NCI-H748 (cell line): ENCODE results near the gene KAT6B.

ENCODE experiments used
- DNase-seq: peaks from one replicate; lab custom pipeline; 2025; ENCODE audit not compliant: unreplicated experiment; lab: John Stamatoyannopoulos, UW

The KAT6B gene

DNA sequence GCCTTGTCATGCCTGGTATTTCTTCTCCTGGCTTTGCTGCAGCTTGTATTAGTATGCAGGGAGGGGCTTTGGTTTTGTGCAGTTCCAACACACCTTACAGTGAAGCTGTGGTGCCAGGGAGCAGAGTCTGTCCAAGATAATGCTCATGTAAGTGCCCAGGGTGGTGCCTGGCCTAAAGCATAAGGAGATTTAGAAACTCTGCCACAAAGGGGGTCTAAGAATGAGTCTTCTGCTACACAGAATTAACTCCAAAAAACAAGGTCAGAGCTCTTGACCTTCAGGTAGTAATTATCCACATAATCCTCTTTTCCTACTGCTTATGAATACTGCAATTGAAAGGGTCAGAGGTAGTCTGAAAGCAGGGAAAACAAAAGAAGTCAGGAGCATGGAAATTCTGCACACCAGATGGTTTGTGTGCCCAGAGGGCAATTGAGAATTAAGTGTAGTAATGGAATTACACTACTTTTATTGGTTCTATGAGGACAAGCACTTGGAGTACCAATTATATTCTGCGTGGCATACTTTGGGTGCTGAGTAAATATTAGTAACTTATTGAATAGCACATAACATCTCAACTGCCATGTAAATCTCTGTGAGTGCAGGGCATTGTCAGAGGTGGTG, 121.5 kb downstream of the KAT6B start:
- peak; percentile 90 for DNase-seq

DNA sequence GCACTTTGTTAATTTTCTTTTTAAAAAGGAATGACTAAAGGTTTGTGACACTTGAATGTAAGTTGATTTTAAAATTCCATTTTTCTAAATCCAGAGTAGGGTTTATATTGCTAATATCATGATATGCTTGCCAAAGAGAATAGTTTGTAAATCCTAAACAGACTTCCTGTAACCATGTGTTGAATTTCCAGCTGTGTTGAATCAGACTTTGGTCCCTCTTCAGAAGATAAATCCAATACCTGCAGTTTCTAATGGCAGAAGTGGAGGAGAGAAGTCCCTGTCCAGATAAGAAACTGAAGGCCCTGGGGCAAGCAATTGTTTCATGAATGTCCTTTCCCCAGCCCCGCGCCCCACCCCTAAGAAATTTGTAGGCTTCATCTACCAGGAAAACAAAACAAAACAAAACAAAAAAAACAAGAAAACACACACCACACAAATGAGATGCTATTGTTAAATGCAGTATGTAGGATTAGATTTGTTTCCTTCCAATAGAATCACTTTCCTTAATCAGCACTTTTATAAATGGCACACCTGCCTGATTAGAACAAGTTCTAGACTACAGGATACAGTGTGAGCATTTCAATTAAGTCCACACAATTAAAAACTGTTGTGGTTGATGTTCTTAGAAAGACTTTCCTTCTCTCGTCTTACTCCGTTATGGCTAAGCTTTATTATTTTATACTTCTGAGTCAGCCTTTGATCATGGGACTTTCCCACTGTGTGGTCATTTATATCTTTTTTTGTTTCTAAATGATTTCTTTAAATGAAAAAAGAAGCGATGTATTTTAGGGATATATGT, 122.8 kb downstream of the KAT6B start:
- no peak for DNase-seq

DNA sequence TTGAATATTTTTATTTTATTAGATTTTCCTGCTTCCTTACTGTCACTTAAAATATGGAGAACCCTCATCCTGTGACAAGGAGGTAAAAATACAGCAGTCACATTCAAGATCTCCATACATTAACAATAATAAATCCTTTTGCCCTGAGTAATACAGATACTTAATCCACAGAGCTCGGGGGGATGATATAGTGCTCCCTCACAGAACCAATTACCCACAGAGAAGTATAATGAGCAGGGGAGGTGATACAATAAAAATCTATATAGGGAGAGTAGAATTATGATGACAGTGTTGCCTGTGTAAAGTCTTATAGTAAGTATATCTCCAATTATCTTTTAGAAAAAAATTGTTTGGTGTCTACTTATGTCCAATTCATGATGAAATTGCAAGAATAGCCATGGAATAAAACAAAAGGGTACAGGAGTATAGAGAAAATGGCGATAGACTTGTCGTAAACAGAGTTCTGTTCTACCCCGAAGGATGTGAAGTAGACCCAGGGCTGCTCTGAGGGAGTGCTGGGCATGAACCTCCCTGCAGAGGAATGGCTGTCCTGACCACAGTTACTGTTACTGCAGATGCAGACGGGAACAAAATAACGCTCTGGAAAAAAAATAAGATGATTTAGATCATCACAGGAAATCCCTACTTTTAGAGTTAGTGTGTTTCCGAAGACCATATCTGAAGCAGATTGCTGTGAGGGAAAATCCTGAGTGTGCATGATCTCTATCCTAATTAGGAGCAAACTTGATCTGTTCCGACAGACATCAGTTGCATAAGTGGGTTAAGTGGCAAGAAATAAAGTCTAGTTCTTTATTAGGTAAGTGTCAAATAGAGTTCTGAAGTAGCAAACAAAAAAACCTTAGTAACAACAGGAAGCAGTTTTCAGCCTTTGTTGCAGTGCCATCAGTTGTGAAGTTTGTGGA, 123.7 kb downstream of the KAT6B start:
- no peak for DNase-seq

DNA sequence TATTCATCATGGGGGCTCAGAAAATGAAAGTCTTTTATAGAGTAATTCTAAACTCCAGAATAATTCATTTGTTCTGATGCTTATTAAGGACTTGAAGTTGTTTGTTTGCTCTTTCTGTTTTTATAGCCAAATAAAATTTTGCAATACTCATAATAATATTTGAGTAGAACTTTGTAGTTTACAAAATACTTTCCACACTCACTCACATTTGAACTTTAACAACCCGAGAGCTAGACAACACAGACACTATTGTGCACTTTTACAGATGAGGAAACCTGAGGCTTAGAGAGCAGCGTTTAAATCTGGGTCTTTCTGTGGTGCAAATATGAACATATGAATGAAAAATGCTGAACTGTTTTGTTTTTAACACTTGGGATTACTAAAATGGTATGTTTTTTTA, 126.8 kb downstream of the KAT6B start:
- no peak for DNase-seq

DNA sequence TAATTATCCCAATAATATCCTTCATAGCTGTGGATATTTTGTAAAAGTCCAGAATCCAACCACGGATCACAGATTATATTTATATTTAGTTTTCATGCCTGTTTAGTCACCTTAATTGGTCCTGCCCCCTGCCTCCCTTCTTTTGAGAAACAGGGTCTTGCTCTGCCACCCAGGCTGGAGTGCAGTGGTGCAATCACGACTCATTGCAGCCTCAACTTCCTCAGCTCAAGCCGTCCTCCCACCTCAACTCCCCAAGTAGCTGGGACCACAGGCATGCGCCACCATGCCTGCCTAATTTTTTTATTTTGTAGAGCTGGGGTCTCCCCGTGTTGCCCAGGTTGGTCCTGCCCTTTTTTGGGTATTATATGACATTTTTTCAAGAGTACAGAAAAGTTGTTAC, 129.4 kb downstream of the KAT6B start:
- no peak for DNase-seq

DNA sequence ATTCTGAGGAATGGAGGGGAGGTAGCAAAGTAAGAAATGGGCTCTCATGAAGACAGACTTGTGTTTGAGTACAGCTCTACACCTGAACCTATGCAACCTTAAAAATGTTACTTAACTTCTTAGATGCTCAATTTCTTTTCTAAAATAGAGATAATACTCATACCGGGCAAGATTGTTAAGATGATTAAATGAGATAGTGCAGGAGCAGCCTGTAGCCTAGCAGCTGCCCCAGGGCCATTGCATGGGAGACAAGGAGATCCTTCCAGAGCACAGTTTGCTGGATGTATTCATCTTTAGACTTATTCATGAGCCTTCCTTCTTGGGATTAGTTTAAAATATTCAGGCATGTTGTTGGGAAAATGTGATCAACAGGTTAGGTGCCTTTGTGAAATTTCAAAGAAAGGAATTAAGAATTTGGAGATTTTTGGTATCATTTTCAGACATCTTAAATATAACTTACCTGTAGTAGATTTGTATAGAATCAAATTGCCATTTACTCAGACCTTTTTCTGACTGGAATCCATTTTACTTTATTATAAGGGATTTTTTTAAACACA, 130.2 kb downstream of the KAT6B start:
- DNase-seq, result no peak

DNA sequence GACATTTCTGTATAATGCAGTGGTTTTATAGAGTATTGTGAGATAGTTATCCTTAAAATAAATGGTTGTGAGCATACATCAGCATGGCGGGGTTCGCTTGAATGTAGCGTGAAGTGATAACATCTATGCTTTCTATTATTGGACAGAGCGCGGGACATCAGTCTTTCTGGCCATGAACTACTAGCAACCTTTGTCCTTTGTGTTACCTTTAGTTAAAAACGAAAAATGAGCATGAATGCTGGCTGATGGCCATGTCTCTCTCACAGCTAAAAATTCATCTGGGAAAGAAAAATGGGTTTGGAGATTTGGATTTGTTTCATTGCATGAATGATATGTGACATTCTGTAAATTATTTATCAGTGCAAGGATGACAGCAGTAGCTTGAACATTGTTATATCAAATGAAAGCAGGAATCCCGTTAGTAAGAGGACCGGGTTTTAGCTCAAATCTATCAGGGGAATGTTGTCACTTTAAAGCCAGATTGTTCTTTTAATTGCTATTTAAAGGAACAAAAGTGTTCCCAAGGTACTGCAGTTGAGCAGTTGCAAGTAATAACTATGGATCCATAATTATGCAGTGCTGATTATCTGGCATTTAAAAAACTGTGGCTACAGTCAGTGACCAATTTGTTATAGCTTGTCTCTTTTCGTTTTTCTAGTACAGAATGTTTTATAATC, 131.0 kb downstream of the KAT6B start:
- no peak for DNase-seq

DNA sequence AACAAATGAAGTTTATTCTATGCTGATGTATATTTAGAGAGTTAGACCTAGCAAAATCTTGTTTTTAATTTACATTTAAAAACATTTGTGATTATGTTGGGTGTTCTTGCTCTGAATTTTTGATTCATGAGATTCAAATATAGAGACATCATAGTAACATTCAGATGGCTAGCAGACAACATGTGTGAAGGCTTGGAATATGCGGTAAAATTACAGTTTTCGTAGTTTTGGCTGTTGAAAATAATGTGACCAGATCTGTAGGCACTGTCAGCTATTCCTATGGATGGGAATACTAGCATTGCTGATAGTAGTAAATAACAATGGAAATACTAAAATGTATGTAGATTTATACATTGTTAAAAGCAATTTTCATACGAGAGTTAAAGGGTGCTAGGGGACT, 131.9 kb downstream of the KAT6B start:
- DNase-seq, result no peak

DNA sequence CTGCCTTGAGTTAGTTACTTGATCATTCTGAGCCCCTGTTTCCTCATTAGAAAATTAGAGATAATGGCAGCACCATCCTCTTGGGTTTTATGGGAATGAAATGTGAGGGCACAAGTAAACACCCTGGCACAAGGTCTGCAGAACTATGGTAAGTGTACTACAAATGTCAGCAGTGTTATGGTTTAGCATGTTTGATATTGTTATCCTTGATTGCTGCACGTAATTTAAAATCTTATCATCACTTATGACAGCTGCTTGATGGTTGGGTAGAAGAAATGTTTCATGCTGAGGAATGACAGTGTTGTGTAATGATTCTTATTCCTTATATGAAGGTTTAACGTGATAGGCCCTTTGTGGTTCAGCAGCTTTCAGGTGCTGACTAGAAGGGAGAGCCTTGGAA, 134.3 kb downstream of the KAT6B start:
- DNase-seq, result no peak

DNA sequence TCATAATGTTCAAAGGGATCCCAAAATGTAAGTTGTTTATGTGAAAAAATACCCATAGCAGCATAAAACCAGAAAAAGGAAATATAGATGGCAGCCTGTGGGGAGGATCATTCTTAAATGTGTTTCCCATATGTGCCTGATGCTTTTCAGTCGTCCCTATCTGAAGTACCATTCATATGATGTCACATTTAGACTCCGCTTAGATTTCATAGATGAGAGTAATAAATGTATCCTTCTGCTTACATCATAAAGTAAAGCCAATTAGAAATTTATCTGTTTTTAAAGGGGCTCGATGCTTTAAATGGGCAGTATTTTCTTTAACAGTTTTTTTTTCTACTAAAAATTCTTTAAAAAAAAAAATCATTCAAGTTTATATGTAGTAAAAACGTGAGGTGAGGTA, 136.1 kb downstream of the KAT6B start:
- DNase-seq, result no peak

DNA sequence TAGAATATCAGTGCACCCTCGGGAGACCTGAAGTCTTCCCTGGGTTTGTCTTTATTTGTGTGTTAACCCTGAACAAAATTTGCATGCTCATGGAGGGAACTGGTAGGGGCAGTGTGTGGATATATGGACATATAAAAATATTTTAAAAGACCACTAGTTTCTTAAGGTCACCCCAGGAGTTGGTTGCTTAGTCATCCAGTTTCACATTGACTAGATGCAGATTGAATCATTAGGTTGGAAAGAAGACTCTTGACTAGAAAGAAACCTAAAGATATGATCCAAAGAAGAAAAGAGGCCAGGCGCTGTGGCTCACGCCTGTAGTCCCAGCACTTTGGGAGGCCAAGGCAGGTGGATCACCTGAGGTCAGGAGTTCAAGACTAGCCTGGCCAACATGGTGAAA, 137.1 kb downstream of the KAT6B start:
- DNase-seq, result no peak

DNA sequence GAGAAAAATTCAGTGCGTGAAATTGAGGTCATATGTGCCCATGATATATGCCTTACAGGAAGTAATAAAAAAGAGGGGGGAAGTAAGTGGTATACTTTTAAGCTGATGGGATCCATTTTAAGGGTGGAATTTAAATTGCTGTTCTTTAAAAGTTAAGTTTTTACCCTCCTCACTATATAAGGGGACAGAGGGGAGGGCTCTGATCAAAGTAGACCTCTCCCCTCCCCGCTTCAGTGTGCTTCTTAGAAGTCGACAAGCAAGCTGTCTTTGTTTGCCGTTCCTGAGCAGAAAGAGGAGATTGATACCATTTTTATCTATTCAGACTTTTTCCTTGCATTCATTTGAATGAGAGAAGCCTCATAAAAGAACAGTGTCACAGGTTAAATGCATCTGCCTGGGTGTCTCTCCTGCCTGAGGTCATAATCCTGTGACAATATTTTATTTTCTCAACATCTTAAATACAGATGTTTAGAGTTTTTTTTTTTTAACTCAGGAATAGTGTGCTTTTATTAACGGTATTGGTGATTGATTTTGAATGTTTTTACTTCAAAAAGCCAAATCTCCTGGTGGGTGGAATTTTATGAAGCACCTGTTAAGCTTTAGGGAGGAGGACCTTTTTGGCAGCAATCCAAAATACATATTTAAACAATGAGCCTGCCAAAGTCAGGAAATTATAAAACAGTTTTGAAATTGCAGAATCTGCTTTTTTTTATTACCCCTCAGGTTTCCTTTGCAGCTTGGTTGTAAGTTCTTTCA, 141.7 kb downstream of the KAT6B start:
- DNase-seq, result peak; percentile 89

DNA sequence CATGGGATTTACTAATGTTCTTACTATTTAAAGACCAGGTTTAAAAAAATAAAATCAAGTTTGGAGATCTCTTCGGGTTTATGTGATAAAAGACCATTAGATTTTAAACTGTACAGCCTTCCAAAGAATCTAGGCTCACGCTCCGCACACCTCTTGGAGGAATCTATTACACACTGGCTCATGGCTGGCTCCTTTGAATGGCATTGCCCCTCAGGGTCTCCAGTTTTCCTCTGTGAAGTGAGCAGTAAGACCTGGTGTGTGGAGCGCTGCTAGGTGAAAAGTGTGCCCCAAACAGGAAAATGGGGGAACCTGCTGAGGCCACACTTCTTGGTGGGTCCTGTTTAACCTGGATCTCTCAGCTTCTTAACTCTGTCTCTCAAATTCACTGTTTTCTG, 142.3 kb downstream of the KAT6B start:
- peak; percentile 70 for DNase-seq

DNA sequence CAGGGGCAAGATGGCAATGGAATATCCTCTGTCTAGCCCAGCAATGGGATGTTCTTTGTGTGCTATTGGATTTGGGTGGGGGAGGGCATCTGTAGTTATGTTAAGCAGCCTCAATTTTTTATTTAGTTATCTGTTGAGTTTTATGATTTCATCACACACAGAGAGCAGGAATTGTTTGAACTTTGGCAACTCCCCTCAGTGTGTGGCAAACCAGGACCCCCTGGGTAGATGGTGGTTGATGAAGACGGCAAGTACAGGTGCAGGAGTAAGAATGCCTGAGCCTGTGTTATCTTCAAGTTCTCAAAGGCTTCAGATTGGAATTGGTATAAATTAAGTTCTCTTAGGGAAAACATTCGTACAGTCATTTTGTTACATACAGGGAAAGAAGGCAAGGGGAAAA, 142.7 kb downstream of the KAT6B start:
- peak; percentile 40 for DNase-seq

DNA sequence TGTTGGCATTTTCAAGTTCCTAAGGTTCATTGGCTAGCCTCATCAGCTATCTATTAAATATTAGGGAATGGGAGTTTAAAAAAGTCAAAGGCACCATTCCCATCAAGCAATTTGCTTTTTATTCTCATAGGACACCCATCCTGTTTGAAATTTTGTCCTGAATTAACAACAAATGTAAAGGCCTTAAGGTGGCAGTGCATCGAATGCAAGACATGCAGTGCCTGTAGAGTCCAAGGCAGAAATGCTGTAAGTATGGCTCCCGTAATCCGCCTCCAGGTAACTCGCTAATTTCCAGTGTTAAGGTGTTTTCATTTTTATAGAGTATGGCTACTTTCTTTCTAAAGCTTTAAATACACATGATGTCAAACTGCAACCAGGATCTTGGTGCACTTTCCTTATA, 143.1 kb downstream of the KAT6B start:
- DNase-seq, result no peak

DNA sequence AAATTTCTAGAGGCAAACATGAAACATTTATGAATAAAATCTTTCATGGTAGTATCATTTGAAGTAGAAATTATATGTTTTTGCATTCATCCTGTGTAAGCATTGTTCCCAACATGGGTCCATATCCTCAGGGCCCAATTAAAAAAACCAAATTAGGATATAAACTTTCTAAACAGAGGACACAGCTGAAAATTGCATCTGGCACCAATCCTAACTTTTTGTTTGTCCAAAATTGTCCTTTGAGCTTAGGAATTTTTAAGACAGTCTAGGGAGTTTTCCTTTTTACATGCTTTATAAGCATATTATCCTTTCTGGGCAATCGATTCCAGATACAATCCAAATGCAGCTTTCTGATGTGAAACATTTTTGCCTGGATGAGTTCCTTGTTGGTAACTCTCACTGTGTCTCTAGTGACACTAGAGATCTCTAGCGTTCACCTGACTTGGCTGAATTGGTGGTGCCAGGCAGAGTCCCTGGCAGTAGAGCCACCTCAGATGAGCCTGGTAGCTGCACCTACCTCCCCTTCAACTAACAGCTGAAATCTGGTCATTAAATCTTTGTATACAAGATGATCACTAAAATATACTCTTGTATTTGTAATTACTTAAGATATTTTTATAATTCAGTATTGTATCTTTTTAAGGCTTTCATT, 147.5 kb downstream of the KAT6B start:
- no peak for DNase-seq

DNA sequence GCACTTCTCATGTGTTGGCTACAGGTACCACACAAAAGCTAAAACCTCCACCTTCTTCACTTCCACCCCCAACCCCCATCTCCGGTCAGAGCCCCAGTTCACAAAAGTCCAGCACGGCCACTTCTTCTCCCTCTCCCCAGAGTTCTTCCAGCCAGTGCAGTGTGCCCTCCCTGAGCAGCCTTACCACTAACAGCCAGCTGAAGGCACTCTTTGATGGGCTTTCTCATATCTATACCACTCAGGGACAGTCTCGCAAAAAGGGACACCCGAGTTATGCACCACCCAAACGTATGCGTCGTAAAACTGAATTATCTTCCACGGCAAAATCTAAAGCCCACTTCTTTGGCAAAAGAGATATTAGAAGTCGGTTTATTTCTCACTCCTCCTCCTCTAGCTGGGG, 149.4 kb downstream of the KAT6B start:
- DNase-seq, result no peak

DNA sequence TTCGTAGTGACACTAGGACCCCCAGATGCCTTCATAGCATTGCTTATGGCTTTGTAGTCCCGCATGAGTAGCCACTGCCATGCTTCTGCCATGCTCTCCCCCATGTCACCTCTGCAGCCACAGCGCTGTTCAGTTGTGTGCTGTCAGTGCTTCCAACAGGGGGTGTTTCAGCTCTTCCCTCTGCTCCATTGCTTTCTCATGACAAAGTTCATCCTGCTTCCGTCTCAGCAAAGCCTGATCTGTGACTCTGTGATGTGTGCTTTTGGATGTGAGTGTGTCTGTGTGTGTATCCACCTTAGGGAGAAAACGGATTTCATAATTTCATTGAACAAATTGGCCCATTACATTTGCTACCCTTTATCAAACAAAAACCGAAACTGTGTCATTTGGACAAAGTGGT, 150.2 kb downstream of the KAT6B start:
- no peak for DNase-seq

DNA sequence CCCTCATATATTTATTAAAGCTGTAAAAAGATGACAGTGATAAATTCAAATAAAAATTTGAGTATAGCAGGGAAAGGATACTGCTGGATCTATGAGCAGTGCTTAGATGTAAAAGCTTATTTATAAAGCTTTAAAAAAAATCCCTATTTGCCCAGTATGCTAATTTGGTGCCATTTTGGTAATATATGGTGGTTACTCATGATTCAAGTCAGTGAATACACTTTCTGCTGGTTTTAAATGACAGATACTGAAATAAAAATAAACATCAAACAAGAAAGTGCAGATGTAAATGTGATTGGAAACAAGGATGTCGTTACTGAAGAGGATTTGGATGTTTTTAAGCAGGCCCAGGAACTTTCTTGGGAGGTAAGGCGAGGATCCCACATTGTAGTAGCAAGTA, 150.7 kb downstream of the KAT6B start:
- DNase-seq, result no peak
